Neural cell (in vitro differentiated cells): ENCODE data around the gene PNPLA4. TPM values are rescaled to one million over a fixed set of nuclear protein-coding genes. Genes with fewer than 3 reads are reported as not detected.

Source experiments
- H2AFZ ChIP-seq: fragments of 200-600, 300-800 bp; sonication (generic), shearing (Covaris generic); 2 replicates; pipeline ENCODE4 v1.6.0; 2014; ENCODE audit warnings: low read depth, mild to moderate bottlenecking, antibody characterized with exemption, low read length, moderate library complexity
- H3F3A ChIP-seq: fragments of 200-600 bp; shearing (Covaris generic); 2 replicates; pipeline ENCODE4 v1.6.1; 2016; ENCODE audit warnings: mild to moderate bottlenecking, moderate library complexity, mixed read lengths, antibody characterized with exemption, low read length; ENCODE audit not compliant: insufficient read depth, poor library complexity, severe bottlenecking
- H3K27ac ChIP-seq: fragments of 200-600, 300-800 bp; sonication (generic), shearing (Covaris generic); 2 replicates; pipeline ENCODE4 v1.5.1; 2014; ENCODE audit warnings: mild to moderate bottlenecking, low read length, moderate library complexity
- H3K27me3 ChIP-seq: fragments of 300-800, 200-600 bp; sonication (generic), shearing (Covaris generic); 2 replicates; pipeline ENCODE4 v1.6.0; 2014; ENCODE audit warnings: mild to moderate bottlenecking, low read depth, low read length, moderate library complexity; ENCODE audit not compliant: insufficient read depth
- H3K36me3 ChIP-seq: fragments of 300-800, 200-600 bp; sonication (generic), shearing (Covaris generic); 2 replicates; pipeline ENCODE4 v1.5.1; 2014; ENCODE audit warnings: mild to moderate bottlenecking, antibody characterized with exemption, low read length, moderate library complexity; ENCODE audit not compliant: insufficient read depth
- H3K4me2 ChIP-seq: fragments of 300-800, 200-600 bp; sonication (generic), shearing (Covaris generic); 2 replicates; pipeline ENCODE4 v1.6.0; 2014; ENCODE audit warnings: mild to moderate bottlenecking, low read length
- H3K4me3 ChIP-seq: fragments of 300-800, 200-600 bp; sonication (generic), shearing (Covaris generic); 2 replicates; pipeline ENCODE4 v1.5.1; 2014; ENCODE audit warnings: mild to moderate bottlenecking, low read length, moderate library complexity
- H3K79me2 ChIP-seq: fragments of 200-600 bp; shearing (Covaris generic); replicated peaks from 2 replicates; pipeline ENCODE4 v1.6.0; 2014; ENCODE audit warnings: mild to moderate bottlenecking, low read length, moderate library complexity; ENCODE audit not compliant: insufficient read depth
- H3K9ac ChIP-seq: fragments of 300-800, 200-600 bp; sonication (generic), shearing (Covaris generic); 2 replicates; pipeline ENCODE4 v1.6.1; 2016; ENCODE audit warnings: mild to moderate bottlenecking, low read length, mixed read lengths
- H3K9me2 ChIP-seq: fragments of 200-600 bp; shearing (Covaris generic); 2 replicates; pipeline ENCODE4 v1.6.1; 2016; ENCODE audit warnings: mild to moderate bottlenecking, low read length, mixed read lengths; ENCODE audit not compliant: insufficient read depth
- H3K9me3 ChIP-seq: fragments of 200-600, 300-800 bp; sonication (generic), shearing (Covaris generic); 2 replicates; pipeline ENCODE4 v1.6.1; 2016; ENCODE audit warnings: mild to moderate bottlenecking, mixed run types, low read length, moderate library complexity, mixed read lengths
- H4K20me1 ChIP-seq: fragments of 200-600 bp; shearing (Covaris generic); 2 replicates; pipeline ENCODE4 v1.6.1; 2016; ENCODE audit warnings: mild to moderate bottlenecking, mixed run types; ENCODE audit not compliant: insufficient read depth
- CTCF ChIP-seq: fragments of 450-650 bp; IDR thresholded peaks from 2 replicates; pipeline ENCODE4 v1.5.1; 2014; ENCODE audit warnings: antibody characterized with exemption, mild to moderate bottlenecking, moderate library complexity; ENCODE audit not compliant: poor library complexity, severe bottlenecking
- EP300 ChIP-seq: fragments of 450-650 bp; conservative IDR thresholded peaks from 2 replicates; pipeline ENCODE4 v1.6.1; 2014; ENCODE audit warnings: antibody characterized with exemption, mild to moderate bottlenecking, moderate library complexity; ENCODE audit not compliant: poor library complexity, severe bottlenecking
- EZH2 ChIP-seq: fragments of 200-600, 300-800 bp; shearing (Covaris generic), sonication (generic); IDR thresholded peaks from 2 replicates; pipeline ENCODE4 v1.6.1; 2014; ENCODE audit warnings: antibody characterized with exemption, low read length, borderline replicate concordance, mild to moderate bottlenecking; ENCODE audit not compliant: insufficient read depth, poor library complexity, severe bottlenecking
- MXI1 ChIP-seq: fragments of 450-650 bp; conservative IDR thresholded peaks from 2 replicates; pipeline ENCODE4 v1.6.1; 2014; ENCODE audit warnings: antibody characterized with exemption, mild to moderate bottlenecking; ENCODE audit not compliant: poor library complexity, severe bottlenecking
- RAD21 ChIP-seq: fragments of 450-650 bp; conservative IDR thresholded peaks from 2 replicates; pipeline ENCODE4 v1.6.1; 2014; ENCODE audit warnings: antibody characterized with exemption, mild to moderate bottlenecking, moderate library complexity
- REST ChIP-seq: IDR thresholded peaks from 2 replicates; pipeline ENCODE4 v1.6.1; 2012; ENCODE audit warnings: borderline replicate concordance
- SMC3 ChIP-seq: fragments of 450-650 bp; conservative IDR thresholded peaks from 2 replicates; pipeline ENCODE4 v1.6.1; 2014; ENCODE audit warnings: antibody characterized with exemption, mild to moderate bottlenecking, moderate library complexity; ENCODE audit not compliant: poor library complexity
- TAF1 ChIP-seq: IDR thresholded peaks from 2 replicates; pipeline ENCODE4 v1.6.1; 2012; ENCODE audit warnings: low read depth
- polyA plus RNA-seq: library from polyadenylated mRNA; depleted of rRNA; stranded (reverse); fragments of >200 nt; gene quantifications from 2 replicates; pipeline ENCODE4 v1.2.3, GENCODE V29; 2014

PNPLA4 gene
- polyA plus RNA-seq, 1 donor from 2014 or later = 2.0 TPM

- Histone ChIP-seq H2AFZ (no peak overlapping the region), H3K79me2 (no peaks in the 10 kb centered on the region), H3F3A (no peaks in the 10 kb centered on the region), H3K4me2 (no peak overlapping the region), H3K36me3 (no peaks in the 10 kb centered on the region), H3K27ac (no peak overlapping the region), H3K9me2 (no peaks in the 10 kb centered on the region), H3K4me3 (no peak overlapping the region), H3K9ac (no peak overlapping the region), H3K27me3 (no peaks in the 10 kb centered on the region), H3K9me3 (no peaks in the 10 kb centered on the region), H4K20me1 (no peaks in the 10 kb centered on the region)
- TF ChIP-seq REST (no peak), SMC3 (peak; percentile 81), CTCF (peak; percentile 78), RAD21 (peak; percentile 87), MXI1 (no peak), EZH2 (no peak)
Measured at GRCh38 chrX:7925867-7926472, 1.2 kb downstream of the PNPLA4 start.

- Histone ChIP-seq H3K4me2 (no peak overlapping the region), H4K20me1 (no peaks in the 10 kb centered on the region), H3K9me2 (no peaks in the 10 kb centered on the region), H3K27me3 (no peaks in the 10 kb centered on the region), H3K79me2 (no peaks in the 10 kb centered on the region), H3K27ac (no peak overlapping the region), H2AFZ (no peak overlapping the region), H3K9me3 (no peaks in the 10 kb centered on the region), H3K4me3 (no peak overlapping the region), H3K9ac (no peak overlapping the region), H3F3A (no peaks in the 10 kb centered on the region), H3K36me3 (no peaks in the 10 kb centered on the region)
- TF ChIP-seq TAF1 (no peak), MXI1 (no peak), CTCF (no peak), EP300 (no peak), EZH2 (no peak), SMC3 (no peak), RAD21 (no peak), REST (no peak)
Measured at GRCh38 chrX:7921750-7922149, 5.5 kb downstream of the PNPLA4 start.
